Measurements from ENCODE around the gene NME8.

GRCh38 chr7:37943905-37944736, 95.7 kb downstream of the NME8 start:
- TF ChIP-seq CTCF (conservative IDR thresholded peaks at IDR 0.05; ENCODE audit: low read depth, low read length): no peak
- no peak for TF ChIP-seq RAD21 (IDR thresholded peaks at IDR 0.05; ENCODE audit: low read length)
- no peak for TF ChIP-seq CEBPB (IDR thresholded peaks at IDR 0.05; ENCODE audit: low read depth, low read length)
- TF ChIP-seq POLR2A (IDR thresholded peaks at IDR 0.05; ENCODE audit: low read depth, low read length): no peak
- TF ChIP-seq RCOR1 (IDR thresholded peaks at IDR 0.05; ENCODE audit: insufficient replicate concordance, low read length): no peak
- no peak for TF ChIP-seq RFX5 (IDR thresholded peaks at IDR 0.05; ENCODE audit: low read depth, low read length)
- TF ChIP-seq SMC3 (IDR thresholded peaks at IDR 0.05; ENCODE audit: low read depth, low read length): no peak
- no peak for TF ChIP-seq USF2 (IDR thresholded peaks at IDR 0.05; ENCODE audit: low read depth, low read length)
- TF ChIP-seq ELK1 (IDR thresholded peaks at IDR 0.05; ENCODE audit: borderline replicate concordance, low read depth, low read length): no peak
- no peak for TF ChIP-seq MXI1 (IDR thresholded peaks at IDR 0.05; ENCODE audit: borderline replicate concordance, low read depth, low read length)
- no peak for TF ChIP-seq FOS (IDR thresholded peaks at IDR 0.05; ENCODE audit: low read depth, low read length)
- no peak for TF ChIP-seq BHLHE40 (IDR thresholded peaks at IDR 0.05; ENCODE audit: low read depth, low read length)

Measured in IMR-90 (cell line).